ENCODE data around the gene MYO3B. TPM values are rescaled to one million over a fixed set of nuclear protein-coding genes. Genes with fewer than 3 reads are reported as not detected.
A peak's percentile ranks its signal among the peaks of the same experiment; 100 is the strongest.
"Not testable (repeated sequence)": the region's sequence is repeated elsewhere in the genome, so short reads cannot be mapped to it uniquely, and the experiment has no call there.

MYO3B gene
- total RNA-seq, 1 donor from 2014 or later, result 0.24 TPM

GRCh38 chr2:170377500-170378207, 199.7 kb downstream of the MYO3B start:
- ATAC-seq, result no peak

DNA sequence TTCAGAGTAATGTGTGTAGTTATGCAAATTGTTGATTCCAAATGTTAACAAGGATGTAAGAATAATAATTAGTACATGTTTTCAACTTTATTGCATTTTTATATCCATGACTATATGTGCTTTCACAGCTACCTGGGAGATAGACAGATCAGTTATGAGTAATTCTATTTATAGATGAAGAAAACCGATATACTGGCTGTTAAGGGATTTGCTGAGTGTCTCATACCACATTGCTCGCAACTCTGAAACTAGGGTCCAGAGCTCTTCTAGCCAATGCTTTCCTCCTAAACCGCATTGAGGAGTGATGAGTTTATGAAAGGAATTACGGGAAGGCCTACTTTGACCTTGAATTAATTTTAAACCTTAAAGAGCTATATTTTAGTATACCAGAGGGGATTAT, 202.3 kb downstream of the MYO3B start:
- no peak for ATAC-seq

GRCh38 chr2:170381678-170382077, 203.7 kb downstream of the MYO3B start:
- ATAC-seq, result no peak

DNA sequence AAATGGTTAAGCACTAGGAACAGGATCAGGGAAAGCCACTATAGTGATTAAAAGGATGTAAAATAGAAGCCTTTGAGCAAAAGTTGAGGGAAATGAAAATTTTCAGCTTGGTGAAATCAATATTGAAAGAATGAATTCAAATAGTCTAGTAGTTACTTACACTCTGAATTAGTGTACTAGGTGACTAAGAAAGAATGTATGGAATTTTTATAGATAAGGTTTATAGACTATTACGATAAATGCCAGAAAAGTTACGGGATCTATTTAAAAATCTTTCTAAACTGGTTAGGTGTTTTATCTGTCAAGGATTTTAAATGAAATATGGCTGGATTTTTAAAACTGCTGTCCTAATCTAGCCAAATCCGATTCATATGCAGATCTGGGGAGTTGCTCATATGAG, 208.6 kb downstream of the MYO3B start:
- ATAC-seq, result no peak

DNA sequence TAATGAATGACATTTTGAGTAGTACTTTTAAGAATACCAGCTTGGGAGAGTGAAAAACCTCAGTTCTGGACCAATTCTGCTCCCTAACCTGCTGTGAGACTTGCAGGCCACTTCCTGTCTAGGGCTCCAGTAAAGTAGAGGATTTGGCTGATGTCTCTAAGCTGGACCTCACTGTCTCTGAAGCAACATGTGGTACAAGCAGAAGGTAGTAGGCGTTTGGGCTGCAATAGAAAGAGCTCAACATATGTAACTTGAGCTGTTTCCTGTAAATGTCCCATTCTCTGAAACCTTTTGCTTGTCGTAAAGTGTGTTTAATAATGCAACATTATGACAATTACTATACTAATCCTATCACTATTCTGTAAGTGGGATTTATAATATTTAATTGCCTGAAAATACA, 213.1 kb downstream of the MYO3B start:
- ATAC-seq, result no peak

DNA sequence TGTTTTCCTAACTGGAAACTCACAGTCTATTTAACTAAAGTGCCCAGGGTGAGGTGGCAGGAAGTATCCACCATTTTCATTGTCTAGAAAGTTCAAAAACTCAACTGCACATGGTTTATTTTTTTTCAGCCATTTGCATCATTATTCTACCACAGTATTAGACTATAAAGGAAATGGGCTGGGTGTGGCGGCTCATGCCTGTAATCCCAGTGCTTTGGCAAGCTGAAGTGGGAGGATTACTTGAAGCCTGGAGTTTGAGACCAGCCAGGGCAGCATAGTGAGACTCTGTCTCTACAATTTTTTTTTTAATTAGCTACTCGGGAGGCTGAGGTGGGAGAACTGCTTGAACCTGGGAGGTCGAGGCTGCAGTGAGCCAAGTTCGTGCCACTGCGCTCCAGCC, 213.8 kb downstream of the MYO3B start:
- ATAC-seq, result no peak

DNA sequence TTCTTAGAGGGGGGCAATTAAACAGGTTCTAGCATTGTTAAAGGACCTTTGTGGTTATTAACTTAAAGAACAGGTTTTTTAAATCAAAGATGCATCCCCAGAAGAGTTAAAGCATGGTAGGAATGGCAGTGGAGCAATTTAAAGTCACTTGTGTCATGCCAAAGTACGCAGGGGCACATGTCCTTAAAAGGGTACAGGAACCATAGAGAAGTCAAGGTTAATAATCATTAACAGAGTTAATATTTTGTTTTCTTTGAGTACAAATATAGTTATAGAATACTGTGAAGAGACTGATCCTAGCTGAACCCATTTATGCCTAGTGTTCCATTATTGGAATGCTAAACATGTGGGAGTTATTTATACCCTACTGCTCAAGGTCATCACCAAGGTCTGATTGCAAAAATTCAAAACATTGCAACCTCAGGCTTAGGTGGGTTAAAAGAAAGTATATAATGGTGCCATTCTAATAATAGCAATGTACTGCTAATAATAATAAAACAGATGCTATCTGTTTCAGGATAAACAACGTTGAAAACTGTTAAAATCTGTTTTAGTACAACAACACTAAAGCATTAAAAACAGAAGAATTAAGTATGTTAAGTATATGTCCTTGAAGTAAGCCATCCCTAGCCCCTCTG, 216.0 kb downstream of the MYO3B start:
- no peak for ATAC-seq

- no peak for ATAC-seq
Observed at GRCh38 chr2:170394641-170395387, 216.9 kb downstream of the MYO3B start.

- no peak for ATAC-seq
Observed at GRCh38 chr2:170396799-170397459, 219.0 kb downstream of the MYO3B start.

DNA sequence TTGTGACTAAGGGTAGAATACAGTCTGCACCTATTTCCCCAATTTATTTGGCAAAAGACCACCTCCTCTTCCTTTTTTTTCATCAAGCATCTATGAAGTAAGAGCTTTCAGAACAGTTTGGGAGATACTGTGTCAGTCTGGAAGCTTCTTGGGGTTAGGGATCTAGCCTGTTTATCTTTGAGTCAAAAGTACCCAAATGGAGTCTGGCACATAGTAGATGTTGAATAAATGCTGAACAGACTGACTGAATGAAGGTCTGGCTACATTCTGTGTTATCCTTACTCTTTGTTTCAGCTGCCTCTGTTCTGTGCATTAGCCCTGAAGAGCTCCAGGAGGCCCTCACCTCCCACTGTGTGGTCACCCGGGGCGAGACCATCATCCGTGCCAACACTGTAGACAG, 223.2 kb downstream of the MYO3B start:
- ATAC-seq, result no peak

DNA sequence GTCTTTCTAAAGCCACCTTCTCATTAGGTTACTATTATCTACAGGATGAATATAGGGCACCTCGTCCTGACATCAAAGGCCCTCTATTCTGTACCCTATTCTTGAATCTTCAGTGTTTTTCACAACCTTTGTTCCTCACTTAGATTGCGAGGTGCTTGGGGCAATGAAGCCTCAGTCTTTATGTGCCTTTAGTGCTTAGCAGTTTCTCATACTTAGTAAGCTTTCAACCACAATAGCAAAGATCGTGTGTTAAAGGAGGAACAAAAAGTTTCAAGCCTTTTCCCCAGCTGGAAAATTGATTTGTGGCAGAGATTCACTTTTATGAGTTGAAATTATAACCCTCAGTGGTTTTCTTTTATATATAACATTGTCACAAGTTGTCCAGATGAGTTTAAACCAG, 226.9 kb downstream of the MYO3B start:
- no peak for ATAC-seq

GRCh38 chr2:170405326-170405725, 227.4 kb downstream of the MYO3B start:
- ATAC-seq, result no peak

- no peak for ATAC-seq
Observed at GRCh38 chr2:170408461-170409163, 230.7 kb downstream of the MYO3B start.

DNA sequence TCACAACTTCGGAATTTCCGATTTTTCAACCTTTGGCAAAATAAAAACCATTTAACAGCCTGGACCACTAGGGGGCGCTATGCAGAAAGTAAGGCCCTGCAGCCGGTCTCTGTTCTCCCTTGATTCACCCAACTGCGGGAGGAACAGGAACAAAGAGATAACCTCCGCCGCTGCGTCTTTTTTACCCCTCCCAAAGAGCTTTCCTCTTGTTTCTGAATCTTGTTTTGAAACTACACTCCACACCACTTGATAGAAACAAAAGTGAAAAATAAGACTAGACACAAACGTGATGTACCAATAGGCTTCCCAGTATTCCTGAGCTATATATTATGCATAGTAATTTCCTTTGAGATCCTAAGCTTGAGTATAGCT, 231.2 kb downstream of the MYO3B start:
- ATAC-seq, result peak; percentile 52

DNA sequence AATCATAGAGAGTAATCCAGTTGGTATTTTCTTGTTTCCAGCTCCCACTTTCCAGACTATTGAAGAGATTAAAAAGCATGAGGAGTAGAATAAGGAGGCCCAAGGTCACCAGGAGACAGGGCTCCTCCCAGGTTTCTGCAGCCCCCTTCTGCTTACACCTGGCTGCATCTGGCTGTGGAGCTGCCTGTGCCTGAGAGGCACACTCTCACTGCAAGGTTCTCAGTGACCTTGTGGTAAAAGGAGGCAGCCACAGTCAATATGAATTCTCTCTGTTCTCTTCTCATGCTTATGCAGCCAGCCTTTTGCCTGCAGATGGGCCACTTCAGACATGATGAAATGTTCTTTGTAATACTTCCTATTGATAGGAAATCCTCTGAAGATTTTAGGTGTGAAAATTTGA, 233.7 kb downstream of the MYO3B start:
- no peak for ATAC-seq

DNA sequence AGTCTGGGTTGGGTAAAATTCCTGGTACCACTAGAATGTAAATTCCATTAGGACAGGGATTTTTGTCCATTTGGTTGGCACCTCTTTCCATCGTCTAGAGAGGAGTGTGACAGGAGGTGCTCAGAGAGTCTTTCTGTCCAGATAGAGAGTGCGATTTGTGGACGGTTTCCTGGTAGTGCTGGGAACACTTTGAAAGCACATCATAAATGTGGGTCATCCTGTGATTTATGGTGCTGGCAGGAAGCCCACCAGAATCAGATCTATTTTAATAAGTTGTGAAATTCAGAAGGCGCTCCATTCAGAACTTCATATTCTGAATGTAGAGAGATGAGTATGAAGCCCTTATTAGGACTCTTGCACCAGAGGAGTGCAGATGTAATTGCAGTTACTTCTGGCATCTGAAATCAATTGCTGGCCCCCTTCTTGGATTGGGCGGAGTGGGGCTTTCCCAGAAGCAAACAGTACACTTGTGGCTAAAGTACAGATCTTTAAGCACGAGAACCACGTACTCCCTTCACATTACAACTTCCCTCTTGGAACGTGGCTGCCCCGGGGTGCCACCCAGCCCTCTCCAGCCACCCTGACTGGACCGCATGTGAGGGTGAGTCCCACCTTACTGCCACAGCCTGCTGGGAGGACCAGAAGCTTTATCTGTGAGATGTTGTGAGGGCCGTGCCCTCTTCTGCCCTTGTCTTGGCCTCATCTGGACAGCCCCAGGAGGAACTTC, 243.2 kb downstream of the MYO3B start:
- no peak for ATAC-seq

- ATAC-seq, result no peak
Observed at GRCh38 chr2:170423919-170424318, 246.0 kb downstream of the MYO3B start.

- ATAC-seq, result peak; percentile 59
Observed at GRCh38 chr2:170425281-170425751, 247.4 kb downstream of the MYO3B start.

DNA sequence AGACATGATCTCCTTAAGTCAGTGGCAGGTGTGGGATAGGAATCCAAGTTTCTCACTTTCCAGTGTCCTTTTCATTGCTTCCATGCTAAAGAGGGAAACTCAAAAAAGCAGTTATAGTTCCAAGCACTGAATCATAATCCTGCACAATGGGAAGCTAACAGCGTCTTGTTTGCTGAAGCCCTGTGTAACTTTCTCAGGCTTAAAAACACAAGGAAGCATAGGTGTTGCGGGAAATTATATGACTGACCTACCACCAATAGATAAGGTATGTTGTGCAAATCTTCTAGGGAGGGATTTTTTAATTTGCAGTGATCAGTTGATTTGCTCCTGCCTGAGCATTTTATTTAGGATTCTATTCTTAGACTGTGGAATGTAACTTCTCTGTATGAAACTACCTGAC, 250.9 kb downstream of the MYO3B start:
- no peak for ATAC-seq

- ATAC-seq, result no peak
Observed at GRCh38 chr2:170432823-170433222, 254.9 kb downstream of the MYO3B start.

DNA sequence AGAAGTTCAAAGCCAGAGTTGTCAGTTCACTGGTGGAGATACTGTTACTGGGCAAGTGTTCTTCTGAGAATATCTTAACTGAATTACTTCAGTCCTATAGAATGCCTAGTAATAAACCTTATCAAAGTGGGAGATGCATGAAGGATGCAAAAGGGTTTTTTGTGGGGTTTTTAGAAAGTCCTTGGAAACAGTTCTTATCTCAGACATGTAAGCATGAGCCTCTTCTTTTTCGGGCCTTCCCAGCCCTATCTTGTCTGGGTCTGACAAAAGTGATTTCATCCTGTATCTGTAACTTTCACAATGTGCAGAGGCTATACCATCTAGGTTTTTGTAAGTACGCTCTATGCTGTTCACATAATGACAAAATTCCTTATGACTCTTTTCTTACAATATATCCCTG, 255.5 kb downstream of the MYO3B start:
- ATAC-seq, result no peak

GRCh38 chr2:170434396-170434795, 256.4 kb downstream of the MYO3B start:
- ATAC-seq, result not testable (repeated sequence)

All from esophagus mucosa (tissue), 1 donor.